GM19372 (cell line): ENCODE data around the gene SAMM50.

Experiments
- ATAC-seq: cut with Tn5 transposase; IDR thresholded peaks from one replicate; pipeline ENCODE4 v1.9.1; 2021; ENCODE audit warnings: mild to moderate bottlenecking, low read depth, moderate library complexity; ENCODE audit not compliant: unreplicated experiment

The SAMM50 gene

GRCh38 chr22:44026630-44027511 is 71.6 kb downstream of the SAMM50 start:
- ATAC-seq, result no peak

- ATAC-seq, result no peak
These were observed 72.8 kb downstream of the SAMM50 start for GRCh38 chr22:44028091-44028490.

- ATAC-seq, result no peak
These were observed 73.8 kb downstream of the SAMM50 start for GRCh38 chr22:44029069-44029468.

GRCh38 chr22:44030051-44030701 is 74.9 kb downstream of the SAMM50 start:
- ATAC-seq, result no peak

- no peak for ATAC-seq
These were observed 75.5 kb downstream of the SAMM50 start for GRCh38 chr22:44030702-44031082.

- no peak for ATAC-seq
These were observed 76.1 kb downstream of the SAMM50 start for GRCh38 chr22:44031158-44031952.

- ATAC-seq, result no peak
These were observed 77.0 kb downstream of the SAMM50 start for GRCh38 chr22:44032126-44032730.

GRCh38 chr22:44033287-44033686 is 78.0 kb downstream of the SAMM50 start:
- ATAC-seq, result no peak

- no peak for ATAC-seq
These were observed 78.5 kb downstream of the SAMM50 start for GRCh38 chr22:44033694-44034093.

- ATAC-seq, result no peak
These were observed 82.5 kb downstream of the SAMM50 start for GRCh38 chr22:44037519-44038375.

GRCh38 chr22:44039566-44040171 is 84.4 kb downstream of the SAMM50 start:
- ATAC-seq, result no peak

GRCh38 chr22:44042249-44043218 is 87.3 kb downstream of the SAMM50 start:
- ATAC-seq, result no peak

GRCh38 chr22:44045145-44045544 is 89.9 kb downstream of the SAMM50 start:
- ATAC-seq, result no peak
